ENCODE data around the gene SLC2A6. TPM values are rescaled to one million over a fixed set of nuclear protein-coding genes. Genes with fewer than 3 reads are reported as not detected.

SLC2A6 gene
- total RNA-seq, 2 donors from 2014 or later = 4.6 to 8.8 TPM

GRCh38 chr9:133521122-133522072, 42.5 kb upstream of the SLC2A6 start:
- Histone ChIP-seq H3K4me3 (no peak overlapping the region), H3K36me3 (no peaks in the 10 kb centered on the region), H3K27me3 (replicated peaks; ENCODE audit: insufficient read depth) (no peaks in the 10 kb centered on the region), H3K9me3 (no peaks in the 10 kb centered on the region), H3K27ac (no peak overlapping the region), H3K4me1 (ENCODE audit: control insufficient read depth in 1 of 2, low read depth in 2 of 2) (no peaks in the 10 kb centered on the region)
- DNase-seq (ENCODE audit: low spot score) = no peak
- TF ChIP-seq CTCF (IDR thresholded peaks at IDR 0.05) = no peak
- no peak for ATAC-seq (ENCODE audit: insufficient number of reproducible peaks, low FRiP score, low read depth)

DNA sequence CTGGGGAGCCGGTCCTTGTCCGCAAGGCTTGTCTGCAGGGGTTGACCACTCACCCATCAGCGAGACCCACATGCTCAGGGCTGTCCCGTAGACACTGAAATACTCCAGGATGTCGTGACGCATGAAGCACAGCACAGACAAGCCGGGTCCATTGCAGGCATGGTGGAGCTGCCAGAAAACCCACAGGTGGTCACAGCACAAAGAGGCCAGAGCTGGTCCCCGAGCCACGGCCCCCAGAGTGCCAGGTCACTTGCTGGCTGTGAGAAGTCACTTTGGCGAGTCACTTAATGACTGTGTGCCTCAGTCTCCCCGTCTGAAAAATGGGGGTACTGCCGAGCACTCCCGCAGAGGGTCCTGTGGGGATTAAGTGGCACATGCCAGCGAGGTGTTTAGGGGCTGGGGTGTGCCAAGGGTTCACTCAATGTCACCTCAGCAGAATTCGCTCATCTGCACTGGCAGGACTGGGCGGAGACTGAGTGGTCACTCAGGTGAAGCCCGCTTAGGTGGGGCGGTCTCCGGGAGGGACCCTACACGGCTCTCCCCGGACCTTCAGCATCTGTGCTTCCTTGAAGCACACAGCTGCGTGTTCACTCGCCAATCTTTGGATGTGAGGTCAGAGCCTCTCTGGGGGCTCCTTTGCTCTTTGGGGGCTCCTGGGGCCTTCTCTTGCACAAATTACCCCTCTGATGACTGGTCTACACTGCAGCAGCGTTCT, 41.4 kb upstream of the SLC2A6 start:
- DNase-seq (ENCODE audit: low spot score) = no peak
- Histone ChIP-seq H3K27ac (no peak overlapping the region), H3K4me3 (no peak overlapping the region), H3K4me1 (ENCODE audit: control insufficient read depth in 1 of 2, low read depth in 2 of 2) (peaks cover 0 to 3% of the 10 kb centered on the region in 2 donors), H3K27me3 (replicated peaks; ENCODE audit: insufficient read depth) (no peaks in the 10 kb centered on the region), H3K36me3 (no peaks in the 10 kb centered on the region), H3K9me3 (no peaks in the 10 kb centered on the region)
- no peak for TF ChIP-seq CTCF (IDR thresholded peaks at IDR 0.05)
- no peak for ATAC-seq (ENCODE audit: insufficient number of reproducible peaks, low FRiP score, low read depth)

DNA sequence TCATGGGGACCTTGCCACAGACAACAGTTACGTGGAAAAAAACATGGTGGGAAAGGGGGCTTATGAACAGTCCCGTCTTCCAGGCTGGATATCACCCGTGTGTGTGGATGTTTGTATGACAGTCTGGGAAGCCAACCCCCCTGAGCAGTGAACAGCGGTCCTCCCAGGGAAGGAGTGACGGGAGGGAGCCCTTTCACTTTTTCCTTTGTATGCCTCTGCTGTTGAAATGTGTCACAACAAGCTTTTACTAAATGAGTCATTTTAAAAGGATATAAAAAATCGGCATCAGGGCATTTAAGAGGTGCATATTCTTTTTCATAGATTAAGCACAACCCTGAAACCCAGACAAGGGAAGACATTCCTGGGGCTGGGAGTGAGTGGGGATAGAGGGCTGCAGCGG, 40.8 kb upstream of the SLC2A6 start:
- H3K36me3 ChIP-seq = no peaks in the 10 kb centered on the region
- DNase-seq (ENCODE audit: low spot score) = no peak

DNA sequence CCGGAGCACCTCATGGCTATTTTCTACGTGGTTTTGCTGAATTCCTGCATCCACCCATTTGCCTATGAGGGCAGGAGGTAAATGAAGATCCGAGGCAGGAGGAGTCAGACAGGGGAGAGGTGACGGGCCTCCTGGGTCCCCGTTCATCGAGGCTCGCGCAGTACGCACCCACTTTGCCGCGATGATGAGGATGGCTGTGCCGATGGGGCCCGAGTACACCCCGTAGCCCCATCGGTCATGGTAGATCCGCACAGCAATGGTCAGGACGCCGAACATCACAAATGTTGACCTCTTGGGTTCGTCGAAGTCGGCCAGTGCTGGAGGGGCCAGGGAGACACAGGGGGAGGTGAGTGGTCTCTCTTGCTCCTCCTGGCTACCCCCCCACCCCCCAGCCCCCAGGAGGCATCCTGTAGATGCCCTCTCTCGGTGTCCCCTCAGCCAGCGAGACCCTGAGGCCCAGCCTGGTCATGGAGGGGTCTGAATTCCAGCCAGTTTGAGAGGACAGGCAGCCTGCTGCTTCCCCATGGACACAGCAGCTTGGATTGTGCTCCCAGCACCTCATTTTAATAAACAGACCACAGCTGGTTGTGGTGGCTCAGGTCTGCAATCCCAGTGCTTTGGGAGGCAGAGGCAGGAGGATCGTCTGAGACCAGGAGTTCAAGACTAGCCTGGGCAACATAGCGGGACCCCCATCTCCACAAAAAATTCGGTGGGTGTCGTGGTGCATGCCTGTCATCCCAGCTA, 40.0 kb upstream of the SLC2A6 start:
- no peaks in the 10 kb centered on the region for H3K27me3 ChIP-seq (replicated peaks; ENCODE audit: insufficient read depth)
- no peak for DNase-seq (ENCODE audit: low spot score)
- H3K27ac ChIP-seq = no peak overlapping the region
- no peak overlapping the region for H3K4me3 ChIP-seq
- H3K9me3 ChIP-seq = no peaks in the 10 kb centered on the region
- no peaks in the 10 kb centered on the region for H3K36me3 ChIP-seq
- ATAC-seq (ENCODE audit: insufficient number of reproducible peaks, low FRiP score, low read depth) = no peak
- peaks cover 5 to 14% of the 10 kb centered on the region in 2 donors for H3K4me1 ChIP-seq (ENCODE audit: control insufficient read depth in 1 of 2, low read depth in 2 of 2)
- TF ChIP-seq CTCF (IDR thresholded peaks at IDR 0.05) = no peak

More for the DNA sequence above, 40.8 kb upstream of the SLC2A6 start:
- Histone ChIP-seq H3K4me1 (ENCODE audit: control insufficient read depth in 1 of 2, low read depth in 2 of 2) (peaks cover under 1 to 9% of the 10 kb centered on the region in 2 donors), H3K4me3 (no peak overlapping the region), H3K27ac (no peak overlapping the region), H3K9me3 (no peaks in the 10 kb centered on the region), H3K27me3 (replicated peaks; ENCODE audit: insufficient read depth) (no peaks in the 10 kb centered on the region)
- no peak for ATAC-seq (ENCODE audit: insufficient number of reproducible peaks, low FRiP score, low read depth)
- TF ChIP-seq CTCF (IDR thresholded peaks at IDR 0.05) = no peak

All from thoracic aorta (tissue), 2 donors.